ENCODE measurements around the gene FHOD1. TPM values are rescaled to one million over a fixed set of nuclear protein-coding genes. Genes with fewer than 3 reads are reported as not detected.

The FHOD1 gene
- total and polyA plus RNA-seq, 10 of the 15 experiments (the other 5 are each of a cell fraction or from before 2014, with no cell fraction given), result 8.9 to 65.7 (median 18.1) TPM

DNA sequence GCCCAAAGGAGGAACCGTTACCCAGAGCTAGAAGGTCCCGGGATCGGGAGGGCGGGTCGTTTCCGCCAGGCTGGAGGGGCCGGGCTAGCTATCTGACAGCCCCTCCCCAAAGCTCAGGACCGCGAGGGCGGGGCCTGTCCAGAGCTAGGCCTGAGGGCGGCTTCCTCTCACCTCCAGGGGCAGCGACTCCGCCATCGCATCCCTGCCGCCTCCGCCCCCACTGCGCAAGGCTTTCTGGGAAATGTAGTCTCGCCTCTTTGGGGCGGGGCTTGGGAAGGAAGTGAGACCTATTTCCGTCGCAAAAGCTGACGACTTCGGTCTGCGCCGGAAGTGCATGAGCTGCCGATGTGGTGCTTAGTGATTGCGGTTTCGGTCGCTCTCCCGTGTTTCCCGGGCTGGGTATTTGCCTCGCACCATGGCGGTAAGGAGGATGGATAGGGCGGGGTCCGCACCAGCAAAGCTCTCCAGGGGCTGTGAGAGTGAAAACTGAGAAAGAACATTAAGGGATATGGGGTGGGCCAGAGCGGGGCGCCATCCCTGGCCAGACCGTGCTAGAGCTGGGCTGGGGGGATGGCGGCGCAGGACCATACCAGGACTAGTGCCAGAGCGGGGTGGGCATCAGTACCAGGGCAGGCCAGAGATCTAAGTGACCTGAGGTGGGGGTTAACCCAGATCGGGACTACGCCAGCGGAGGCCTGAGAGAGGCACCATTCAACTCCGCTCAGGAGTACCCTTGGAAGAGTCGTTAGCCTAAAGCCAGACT lies 20.3 kb downstream of the FHOD1 start, which contains the start of gene TMEM208:
TMEM208 (plus strand) TSS at position 327 of the 763 bp plus-strand sequence; CDS start at position 416, 89 bp downstream.
- peak within 1 kb of the TSS; percentile 85 for H2AFZ ChIP-seq (ENCODE audit: control insufficient read depth, low read depth, low read length)
- intact Hi-C loops (cut with micrococcal nuclease; ENCODE audit: unreplicated experiment) (loop anchor here (1.0 kb wide), 1 partner anchor 20 kb away; the partner anchor contains the start of gene FHOD1), in situ Hi-C loops (cut with MboI) (no loop called here)
- peak within 1 kb of the TSS; percentile 86 for H3K4me2 ChIP-seq (ENCODE audit: control insufficient read depth, insufficient read depth)
- ChIA-PET SMC1A (ENCODE audit: uncharacterized antibody, unreplicated experiment) (interaction anchor here (0.7 to 2.6 kb wide), 9 partner anchors 9 to 209 kb away, joined by 3 to 21 read pairs (median 4); partner anchors contain the start of genes ELMO3, FBXL8, FHOD1 and SLC9A5), RAD21 (ENCODE audit: unreplicated experiment) (interaction anchor here (0.6 to 3.1 kb wide), 11 partner anchors 10 to 589 kb away, joined by 3 to 35 read pairs (median 4); partner anchors contain the start of genes FHOD1, NOL3 and PLEKHG4), POLR2A (interaction anchor here (0.6 to 7.7 kb wide), 13 partner anchors 10 to 246 kb away, joined by 3 to 100 read pairs (median 4); partner anchors contain the start of genes E2F4, EXOC3L1, FHOD1 and NOL3), CTCF (interaction anchor here (0.6 to 2.5 kb wide), 16 partner anchors 8 to 254 kb away, joined by 3 to 25 read pairs (median 5); partner anchors contain the start of genes ATP6V0D1, E2F4, ELMO3 and EXOC3L1)
- H3K9me3 ChIP-seq (replicated peaks; ENCODE audit: control insufficient read depth, insufficient read depth, low read length), result no peaks in the 10 kb centered on the region
- no peaks in the 10 kb centered on the region for H3K27me3 ChIP-seq (replicated peaks in 1 of 2; ENCODE audit: control insufficient read depth in 2 of 2, insufficient read depth in 2 of 2, low read length in 1 of 2)
- peak within 1 kb of the TSS; percentile 80 for H3K9ac ChIP-seq (ENCODE audit: control insufficient read depth, insufficient read depth, low read length)
- H4K20me1 ChIP-seq (ENCODE audit: control insufficient read depth, insufficient read depth), result no peaks in the 10 kb centered on the region
- peaks cover 18% of the 10 kb centered on the region for H3K79me2 ChIP-seq (ENCODE audit: control insufficient read depth, insufficient read depth, low read length)
- H3K4me1 ChIP-seq (ENCODE audit: control insufficient read depth, insufficient read depth, low read length), result peaks cover 12% of the 10 kb centered on the region
- DNase-seq (ENCODE audit: low read depth, low spot score) (peak; percentile 97), FAIRE-seq (peak; percentile 100), ATAC-seq (peak; percentile 99)
- BruUV-seq (replicated peaks), result no TSS peak
- peaks cover 14 to 25% of the 10 kb centered on the region in 2 experiments; a peak in 3 of 4 replicates for H3K36me3 ChIP-seq (ENCODE audit: control insufficient read depth in 2 of 2, insufficient read depth in 2 of 2, low read length in 1 of 2)
- H3K4me3 ChIP-seq, result peak within 1 kb of the TSS; percentile 87
- WGBS (ENCODE audit: insufficient coverage, insufficient replicate concordance, low lambda C conversion rate, missing lambda C conversion rate), result 3% methylated on average over 46 of the region's 46 CpGs
- peak within 1 kb of the TSS; percentile 74 for H3K27ac ChIP-seq (ENCODE audit: control insufficient read depth, insufficient read depth)
- TF ChIP-seq POLR2AphosphoS2 (IDR thresholded peaks at IDR 0.05; ENCODE audit: low read depth, low read length) (peak; percentile 37; the same call in 1 of the 2 replicates), ZNF207 (IDR thresholded peaks at IDR 0.05; ENCODE audit: borderline replicate concordance) (peak; percentile 86; the same call in 1 of the 2 replicates), IKZF1 (conservative IDR thresholded peaks at IDR 0.05) (peak; percentile 99), SMC3 (IDR thresholded peaks at IDR 0.05; ENCODE audit: borderline replicate concordance, low read length) (no peak), BACH1 (IDR thresholded peaks at IDR 0.05; ENCODE audit: borderline replicate concordance) (0 out of 2 replicates have a peak, but pooled peaks have one; percentile 30), MEF2A (IDR thresholded peaks at IDR 0.05; ENCODE audit: insufficient read depth, low read depth, low read length) (peak; percentile 60; the same call in 1 of the 2 replicates), MTA2 (IDR thresholded peaks at IDR 0.05; ENCODE audit: low read depth) (no peak), ZBTB33 (IDR thresholded peaks at IDR 0.05) (no peak), STAT3 (IDR thresholded peaks at IDR 0.05; ENCODE audit: low read depth, low read length) (no peak), SMAD5 (IDR thresholded peaks at IDR 0.05; ENCODE audit: low read depth) (peak; percentile 81; the same call in 1 of the 2 replicates), CBX5 (IDR thresholded peaks at IDR 0.05; ENCODE audit: low read depth) (no peak), SIX5 (IDR thresholded peaks at IDR 0.05; ENCODE audit: low read depth, low read length, severe bottlenecking) (peak; percentile 96), IKZF2 (IDR thresholded peaks at IDR 0.05) (no peak), EZH2 (IDR thresholded peaks at IDR 0.05; ENCODE audit: borderline replicate concordance, control insufficient read depth, low read depth, low read length) (no peak), CEBPB (IDR thresholded peaks at IDR 0.05; ENCODE audit: borderline replicate concordance in 1 of 2, low read depth in 2 of 2, low read length in 2 of 2) (no peak), YBX1 (IDR thresholded peaks at IDR 0.05) (no peak)
- TF ChIP-seq, protein P1, sequence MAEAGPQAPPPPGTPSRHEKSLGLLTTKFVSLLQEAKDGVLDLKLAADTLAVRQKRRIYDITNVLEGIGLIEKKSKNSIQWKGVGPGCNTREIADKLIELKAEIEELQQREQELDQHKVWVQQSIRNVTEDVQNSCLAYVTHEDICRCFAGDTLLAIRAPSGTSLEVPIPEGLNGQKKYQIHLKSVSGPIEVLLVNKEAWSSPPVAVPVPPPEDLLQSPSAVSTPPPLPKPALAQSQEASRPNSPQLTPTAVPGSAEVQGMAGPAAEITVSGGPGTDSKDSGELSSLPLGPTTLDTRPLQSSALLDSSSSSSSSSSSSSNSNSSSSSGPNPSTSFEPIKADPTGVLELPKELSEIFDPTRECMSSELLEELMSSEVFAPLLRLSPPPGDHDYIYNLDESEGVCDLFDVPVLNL (IDR thresholded peaks at IDR 0.05; ENCODE audit: low read depth, low read length), result peak; percentile 71
- TF ChIP-seq, protein P2, sequence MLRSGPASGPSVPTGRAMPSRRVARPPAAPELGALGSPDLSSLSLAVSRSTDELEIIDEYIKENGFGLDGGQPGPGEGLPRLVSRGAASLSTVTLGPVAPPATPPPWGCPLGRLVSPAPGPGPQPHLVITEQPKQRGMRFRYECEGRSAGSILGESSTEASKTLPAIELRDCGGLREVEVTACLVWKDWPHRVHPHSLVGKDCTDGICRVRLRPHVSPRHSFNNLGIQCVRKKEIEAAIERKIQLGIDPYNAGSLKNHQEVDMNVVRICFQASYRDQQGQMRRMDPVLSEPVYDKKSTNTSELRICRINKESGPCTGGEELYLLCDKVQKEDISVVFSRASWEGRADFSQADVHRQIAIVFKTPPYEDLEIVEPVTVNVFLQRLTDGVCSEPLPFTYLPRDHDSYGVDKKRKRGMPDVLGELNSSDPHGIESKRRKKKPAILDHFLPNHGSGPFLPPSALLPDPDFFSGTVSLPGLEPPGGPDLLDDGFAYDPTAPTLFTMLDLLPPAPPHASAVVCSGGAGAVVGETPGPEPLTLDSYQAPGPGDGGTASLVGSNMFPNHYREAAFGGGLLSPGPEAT (IDR thresholded peaks at IDR 0.05; ENCODE audit: low read depth), result peak; percentile 99

Measured in GM12878 (cell line).